GM18870 (cell line): Measurements from ENCODE around the gene TTLL1.

Experiments used
- ATAC-seq: cut with Tn5 transposase; IDR thresholded peaks from one replicate; pipeline ENCODE4 v1.9.1; 2021; ENCODE audit warnings: moderate library complexity; ENCODE audit not compliant: unreplicated experiment

Gene TTLL1

DNA sequence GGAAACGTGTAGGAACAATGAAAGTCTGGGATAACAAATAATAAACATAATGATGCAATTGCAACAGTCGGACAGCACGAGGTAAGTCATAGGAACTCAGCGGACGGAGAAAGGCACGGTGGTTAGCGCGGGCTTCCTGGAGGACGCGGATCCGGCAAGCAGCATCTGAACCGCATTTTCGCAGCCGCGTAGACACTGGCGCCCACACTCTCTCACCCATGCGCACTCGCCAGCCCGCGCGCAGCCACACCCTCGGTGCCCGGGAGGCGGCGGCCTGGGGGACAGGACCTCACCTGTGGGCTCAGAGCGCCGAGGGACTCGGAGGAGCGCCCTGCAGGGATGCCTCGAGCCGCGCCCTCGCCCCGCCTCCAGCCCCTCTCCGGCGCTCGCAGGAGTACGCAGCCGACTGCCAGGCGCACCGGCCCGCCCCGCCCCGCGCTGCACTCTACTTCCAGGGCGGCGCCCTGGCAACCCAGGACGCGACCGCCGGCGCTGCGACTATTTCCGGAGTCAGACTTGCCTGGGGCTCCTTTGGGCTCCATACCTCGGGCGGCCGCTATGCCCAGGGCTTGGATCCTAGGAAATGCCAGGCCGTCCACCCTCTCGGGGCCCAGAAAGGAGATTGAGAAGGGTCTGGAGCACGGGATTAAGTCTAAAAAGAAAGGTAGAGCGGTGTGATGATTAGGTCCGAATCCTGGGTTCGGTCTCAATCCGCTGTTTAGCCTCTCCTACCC, at the start of gene TTLL1:
Gene TTLL1 (minus strand): TSS at position 408 of the 734 bp plus-strand sequence. CDS start 13,805 bp downstream, outside the sequence.
- no peak for ATAC-seq

DNA sequence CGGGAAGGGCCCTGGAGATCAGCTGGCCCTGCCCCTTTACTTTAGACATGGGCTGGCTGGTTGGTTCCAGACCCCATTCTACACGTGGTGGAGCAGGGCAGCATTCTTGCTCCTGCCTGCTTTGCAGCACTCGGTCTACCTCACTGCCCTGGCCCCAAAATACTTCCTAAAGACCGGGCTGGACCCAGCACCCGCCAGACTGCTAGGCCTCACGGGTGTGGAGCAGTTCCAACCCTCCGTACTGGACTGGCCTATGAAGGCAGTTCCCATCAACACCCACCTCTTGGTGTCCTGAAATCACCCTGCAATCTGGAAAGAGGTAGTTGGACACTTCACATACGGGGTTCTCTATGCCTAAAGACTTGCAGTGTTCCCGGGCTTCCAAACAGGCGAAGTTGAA, 47.6 kb upstream of the TTLL1 start:
- ATAC-seq = no peak

DNA sequence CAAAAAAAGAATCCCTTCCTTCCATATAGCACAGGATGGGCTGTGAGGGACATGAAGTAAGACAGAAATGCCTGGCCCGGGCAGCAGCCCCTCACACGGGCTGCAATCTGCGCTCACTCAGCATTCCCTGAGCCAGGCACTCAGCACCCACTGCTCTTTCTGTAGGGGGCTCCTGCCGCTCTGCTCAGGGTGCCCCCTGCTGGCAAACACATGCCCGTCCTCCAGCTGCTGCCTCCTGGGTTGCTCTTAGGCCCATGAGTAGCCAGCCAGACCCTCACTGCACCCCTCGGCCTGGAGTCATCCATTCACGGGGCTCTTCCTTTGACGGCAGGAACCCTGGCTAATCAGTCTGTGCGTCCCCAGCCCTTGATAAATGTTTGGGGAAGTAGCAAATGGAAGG, 47.1 kb upstream of the TTLL1 start:
- no peak for ATAC-seq

DNA sequence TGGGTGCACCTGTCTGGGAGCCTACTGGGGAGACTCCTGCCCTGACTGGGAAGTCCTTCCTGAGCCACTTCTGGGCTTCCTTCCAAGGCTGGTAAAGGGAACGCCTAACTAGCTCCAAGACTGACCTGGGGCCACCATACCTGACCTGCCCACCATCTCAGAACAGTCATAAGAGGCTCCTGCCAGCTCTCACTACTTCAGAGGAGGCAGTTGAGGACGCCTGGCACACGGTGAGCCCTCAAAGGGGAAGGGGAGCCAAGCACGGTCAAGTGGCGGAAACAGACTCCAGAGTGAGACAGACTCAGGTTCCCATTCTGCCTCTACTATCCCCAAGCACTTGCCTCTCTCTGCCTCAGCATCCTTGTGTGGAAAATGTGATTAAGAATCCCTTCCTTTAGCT, 46.4 kb upstream of the TTLL1 start:
- ATAC-seq = no peak

DNA sequence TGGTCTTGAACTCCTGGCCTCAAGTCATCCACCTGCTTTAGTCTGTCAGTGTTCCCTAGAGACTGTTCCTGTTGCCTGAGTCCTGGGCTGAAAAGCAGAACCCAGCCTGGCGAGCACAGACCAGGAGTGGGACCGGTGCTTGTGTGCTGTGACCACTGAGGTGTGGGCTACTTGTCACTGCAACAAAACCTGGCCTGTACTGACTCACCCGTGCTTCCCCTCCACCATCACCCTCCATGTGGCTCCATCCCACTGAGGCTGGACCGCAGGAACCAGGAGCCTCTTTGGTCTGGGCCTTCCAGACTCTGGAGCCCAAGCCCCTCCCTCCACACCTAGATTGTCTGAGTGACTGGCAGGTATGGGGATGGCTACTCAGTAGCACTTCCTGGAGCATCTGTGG, 45.4 kb upstream of the TTLL1 start:
- no peak for ATAC-seq

DNA sequence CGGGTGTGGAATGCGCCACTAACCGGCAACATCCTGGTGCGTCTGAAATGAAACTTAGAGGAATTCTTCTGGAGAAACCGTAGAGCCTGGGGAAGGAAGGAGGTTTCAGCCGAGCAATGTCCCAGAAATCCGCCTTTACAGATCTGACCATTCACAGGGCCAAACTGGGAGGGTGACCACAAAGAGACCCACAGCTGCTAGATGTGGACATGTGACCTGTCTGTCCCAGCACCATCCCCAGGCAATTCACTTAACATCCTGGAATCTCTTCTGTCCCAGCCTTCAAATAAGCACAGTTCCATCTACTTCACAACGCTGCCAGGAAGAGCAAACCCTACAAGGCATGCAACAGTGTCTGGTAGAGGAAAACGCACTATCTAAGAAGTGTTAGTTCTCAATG, 44.2 kb upstream of the TTLL1 start:
- no peak for ATAC-seq

DNA sequence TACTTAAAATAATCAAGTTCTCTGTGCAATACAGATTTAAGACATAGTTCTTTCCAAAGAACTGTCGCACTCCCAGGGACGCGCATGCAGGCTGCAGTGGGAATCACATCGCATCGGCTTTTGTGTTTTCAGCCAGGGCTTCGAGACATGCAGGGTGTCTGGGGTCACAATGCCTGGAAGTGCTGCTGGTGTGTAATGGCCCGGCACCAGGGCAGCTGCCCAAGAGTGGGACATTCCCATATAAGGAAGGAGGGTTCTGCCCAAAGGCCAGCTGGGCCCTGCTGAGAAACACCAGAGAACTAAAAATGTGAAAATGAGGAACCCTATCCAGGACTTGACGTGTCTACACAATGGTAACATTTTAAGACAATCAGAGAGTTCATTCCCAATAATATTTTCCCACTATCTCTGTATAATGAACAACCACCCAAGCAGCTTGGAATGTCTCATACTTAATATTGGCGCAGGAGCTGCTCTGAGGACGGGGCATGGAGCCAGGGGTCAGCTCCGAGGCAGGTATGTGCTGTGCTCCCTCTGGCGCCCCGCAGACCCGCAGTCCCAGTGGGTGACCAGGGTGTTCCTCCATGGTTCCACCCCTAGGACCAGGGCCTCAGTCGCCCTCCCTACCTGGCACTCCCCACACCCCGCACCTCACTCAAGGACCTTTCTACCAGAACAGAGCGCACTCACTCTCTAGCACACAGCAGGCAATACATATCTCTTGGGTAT, 42.7 kb upstream of the TTLL1 start:
- ATAC-seq = no peak

DNA sequence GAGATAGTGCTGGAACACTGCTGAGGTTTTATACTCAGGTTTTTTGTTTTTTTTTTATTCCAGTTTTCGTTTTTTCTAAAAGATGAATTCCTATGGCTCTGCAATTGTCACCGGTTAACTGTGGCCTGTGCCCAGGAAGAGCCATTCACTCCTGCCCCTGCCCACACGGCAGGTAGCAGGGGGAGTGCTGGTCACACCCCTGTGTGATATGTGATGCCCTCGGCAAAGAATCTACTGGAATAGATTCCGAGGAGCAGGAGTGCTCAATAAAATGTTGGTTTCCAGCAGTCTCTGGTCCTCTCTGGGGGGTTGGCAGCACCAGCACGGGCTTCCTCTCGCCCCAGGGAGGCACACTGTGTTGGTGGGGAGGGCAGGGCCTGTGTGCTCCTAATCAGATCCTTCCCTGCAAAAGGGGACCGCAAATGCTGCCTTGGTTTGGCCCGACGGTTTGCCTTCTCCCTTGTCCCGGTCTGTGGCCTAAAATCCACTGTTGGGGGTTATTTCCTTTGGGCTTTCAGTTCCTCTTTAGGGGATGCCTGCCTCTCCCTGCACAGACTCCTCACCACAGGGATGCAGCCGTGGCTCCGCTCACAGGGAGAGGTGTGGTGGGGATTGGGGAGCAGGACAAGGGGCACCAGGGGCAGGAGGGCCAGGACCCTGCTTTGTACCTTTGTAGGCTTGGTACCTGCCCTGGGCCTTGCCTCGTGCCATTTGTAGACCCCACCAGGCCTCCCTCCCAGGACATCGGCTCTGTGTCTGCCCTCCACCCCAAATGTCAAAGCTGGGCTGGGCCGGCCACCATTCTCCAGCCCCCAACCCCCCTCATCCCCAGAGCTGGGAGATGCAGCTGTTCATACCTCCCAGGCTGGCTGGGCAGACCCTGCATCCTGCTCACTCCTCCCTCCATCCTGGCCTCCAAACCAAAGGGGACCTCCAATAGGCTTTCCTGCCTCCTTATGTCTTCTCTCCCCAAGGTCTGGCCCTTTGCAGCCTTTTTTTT, 40.5 kb upstream of the TTLL1 start:
- no peak for ATAC-seq

DNA sequence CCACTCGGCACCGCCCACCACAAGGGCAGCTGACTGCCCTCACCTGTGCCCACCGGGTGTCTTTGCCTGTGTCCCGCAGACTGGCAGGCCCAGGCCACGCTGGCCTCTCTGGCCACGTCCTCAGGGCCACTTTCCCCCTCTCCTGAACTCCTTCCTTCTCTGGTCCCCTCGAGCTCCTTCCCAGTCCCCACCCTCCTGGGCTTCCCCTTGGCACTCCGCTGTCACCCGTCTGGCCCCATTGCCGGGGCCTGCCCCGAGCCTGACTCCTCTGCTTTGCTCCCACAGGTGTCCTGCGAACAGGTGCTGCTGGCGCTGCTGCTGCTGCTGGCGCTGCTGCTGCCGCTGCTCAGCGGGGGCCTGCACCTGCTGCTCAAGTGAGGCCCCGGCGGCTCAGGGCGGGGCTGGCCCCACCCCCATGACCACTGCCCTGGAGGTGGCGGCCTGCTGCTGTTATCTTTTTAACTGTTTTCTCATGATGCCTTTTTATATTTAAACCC, 39.8 kb upstream of the TTLL1 start:
- ATAC-seq = no peak

DNA sequence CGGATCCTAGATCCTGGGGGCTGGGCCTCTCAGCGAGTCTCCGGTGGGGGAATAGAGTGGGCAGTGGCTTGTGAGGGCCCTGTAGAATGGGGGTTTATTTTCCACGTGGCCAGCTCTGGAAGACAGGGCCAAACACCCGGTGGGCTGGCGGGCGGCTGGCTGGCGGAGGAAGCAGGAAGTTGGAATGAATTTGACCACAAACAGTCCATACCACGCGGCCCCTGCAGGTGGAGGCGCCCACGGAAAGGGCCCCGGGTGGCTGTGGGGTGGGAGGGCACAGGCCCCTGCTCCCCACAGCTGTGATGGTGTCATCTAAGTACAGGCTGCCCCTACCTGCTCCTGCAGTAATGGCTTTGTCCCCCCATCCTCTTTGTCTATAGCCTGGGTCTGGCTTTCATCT, 38.9 kb upstream of the TTLL1 start:
- no peak for ATAC-seq

DNA sequence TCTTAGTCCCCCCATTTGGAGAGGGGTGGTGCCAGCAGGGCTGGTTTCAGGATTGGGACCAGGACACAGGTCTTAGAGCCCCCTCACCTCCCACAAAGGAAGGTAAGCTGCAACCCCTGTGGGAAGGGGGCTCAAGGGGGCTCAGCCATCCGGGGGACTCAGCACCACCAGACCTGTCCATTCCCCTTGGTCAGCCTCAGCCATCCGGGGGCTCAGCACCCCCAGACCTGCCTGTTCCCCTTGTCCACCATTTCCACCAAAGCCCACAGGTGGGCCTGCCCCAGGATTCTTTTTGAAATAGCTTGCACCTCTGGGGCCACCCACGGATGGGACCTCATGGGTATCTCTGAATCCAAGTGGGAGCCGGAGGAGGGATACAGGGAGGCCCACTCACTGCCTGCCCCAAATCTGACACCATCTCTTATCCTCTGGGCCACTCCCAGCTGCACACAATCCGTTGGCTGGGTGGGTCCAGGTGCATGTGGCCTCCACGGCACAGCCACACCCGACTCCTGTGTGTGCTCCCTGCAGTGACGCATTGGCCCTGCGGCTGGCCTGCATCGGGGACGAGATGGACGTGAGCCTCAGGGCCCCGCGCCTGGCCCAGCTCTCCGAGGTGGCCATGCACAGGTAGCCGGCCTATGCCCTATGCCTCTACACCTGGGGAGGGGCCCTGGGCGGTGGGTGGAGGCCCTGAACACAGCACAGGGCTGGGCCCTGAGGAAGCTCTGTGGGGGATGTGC, 38.1 kb upstream of the TTLL1 start:
- no peak for ATAC-seq

DNA sequence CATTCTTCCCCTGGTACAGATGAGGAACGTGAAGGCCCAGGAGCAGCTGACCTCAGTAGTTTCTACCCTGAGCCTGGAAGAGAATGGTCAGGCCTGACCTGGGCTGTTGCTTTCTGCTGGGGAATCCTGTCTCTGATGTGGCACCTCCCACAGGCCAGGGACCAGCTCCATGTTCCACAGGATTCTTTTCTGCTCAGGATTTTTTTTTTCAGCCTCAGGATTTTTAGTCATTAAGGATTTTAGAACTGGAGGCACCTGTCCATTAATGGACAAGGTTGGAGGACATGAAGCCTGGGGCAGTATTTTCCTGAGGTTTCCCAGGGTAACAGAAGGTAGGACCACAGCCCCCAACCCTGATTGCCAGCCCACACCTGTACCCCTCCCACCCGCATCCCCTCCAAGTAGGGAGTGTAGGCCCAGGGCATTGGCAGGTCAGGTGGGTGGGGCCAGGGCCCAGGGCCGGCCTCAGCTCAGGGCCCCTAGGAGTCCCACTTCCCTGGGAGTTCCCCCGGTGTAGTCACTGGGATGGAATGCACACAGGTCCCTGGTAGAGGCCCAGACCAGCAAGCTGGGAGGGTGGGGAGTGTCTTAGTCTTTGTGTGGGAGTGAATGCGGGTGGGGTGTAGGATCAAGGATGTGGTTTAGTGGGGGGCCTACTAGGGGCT, 37.4 kb upstream of the TTLL1 start:
- ATAC-seq = no peak

DNA sequence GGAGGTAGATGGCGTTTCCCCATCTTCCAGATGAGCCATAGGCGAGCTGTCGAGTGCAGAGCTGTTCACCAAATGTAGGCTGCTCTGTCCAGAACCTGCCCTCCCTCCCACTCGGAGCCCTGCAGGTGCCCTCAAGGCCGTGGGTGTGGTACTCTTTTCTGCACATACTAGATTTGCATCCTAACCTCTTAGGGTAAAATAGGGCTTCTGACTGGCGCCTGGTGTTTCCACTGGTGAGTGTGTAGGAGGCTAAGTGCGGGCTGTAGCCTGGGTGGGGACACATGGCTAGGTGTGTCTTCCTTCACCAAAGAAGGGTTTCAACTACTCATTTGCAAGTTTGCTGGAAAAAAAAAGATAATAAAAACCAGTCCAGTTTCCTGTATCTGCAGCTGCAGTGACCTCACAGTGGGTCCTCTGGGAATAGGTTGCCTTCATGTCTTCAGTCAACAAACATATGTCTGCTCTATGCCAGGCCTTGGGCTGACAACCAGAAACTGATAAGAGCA, 29.8 kb upstream of the TTLL1 start:
- ATAC-seq = no peak

DNA sequence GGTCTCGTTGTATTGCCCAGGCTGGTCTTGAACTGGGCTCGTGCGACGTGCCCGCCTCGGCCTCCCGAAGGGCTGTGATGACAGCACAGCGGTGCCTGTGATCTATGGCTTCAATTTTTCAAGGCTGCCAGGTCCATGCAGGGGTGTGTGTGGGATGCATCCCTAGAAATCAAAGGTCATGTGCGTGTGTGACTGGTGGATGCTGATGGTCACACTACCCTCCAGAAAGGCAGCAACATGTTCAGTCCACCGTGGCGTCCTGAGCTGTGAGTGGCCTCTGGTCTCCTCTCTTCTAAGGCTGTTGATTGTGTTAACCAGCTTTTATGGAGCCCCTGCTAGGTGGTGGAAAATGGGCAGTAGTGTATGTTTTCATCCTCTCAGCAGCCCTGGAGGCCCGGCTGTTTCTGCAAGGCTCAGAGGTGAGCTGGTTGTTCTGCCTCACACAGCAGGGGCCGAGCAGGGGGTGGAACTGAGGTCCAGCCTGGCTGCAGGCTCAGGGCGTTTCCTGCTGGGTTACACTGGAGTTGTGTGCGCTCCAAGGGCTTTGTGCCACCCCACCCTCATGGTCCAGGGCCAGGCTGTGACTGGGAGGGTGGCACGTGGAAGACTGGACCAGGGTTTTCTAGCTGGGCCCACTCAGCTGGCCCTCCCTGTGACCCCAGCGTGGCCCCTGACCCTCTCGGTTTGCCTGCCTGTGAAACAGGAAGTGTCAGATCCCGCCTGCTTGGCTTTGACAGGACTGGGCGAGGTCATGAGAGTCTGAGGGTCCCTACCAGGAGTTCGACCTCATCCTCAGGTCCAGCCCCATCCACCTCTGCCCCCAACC, 29.0 kb upstream of the TTLL1 start:
- no peak for ATAC-seq

DNA sequence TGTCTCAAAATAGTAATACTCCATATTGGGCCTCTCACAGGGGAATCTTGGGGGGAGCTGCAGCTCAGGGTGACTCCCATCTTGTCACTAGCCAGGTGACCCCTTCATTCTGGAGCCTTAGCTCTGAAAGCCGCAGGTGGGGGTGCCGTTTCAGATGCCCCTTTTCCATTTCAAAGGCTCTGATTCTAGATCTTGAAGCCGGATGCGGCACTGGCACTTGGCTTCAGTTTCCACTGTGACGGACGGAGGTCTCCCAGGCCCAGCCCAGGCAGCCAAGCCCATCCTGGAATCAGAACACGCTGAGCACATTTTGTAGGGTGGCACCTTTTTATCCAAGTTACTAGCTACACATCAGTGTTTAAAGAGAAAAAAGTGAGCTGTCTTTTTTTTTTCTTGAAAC, 27.7 kb upstream of the TTLL1 start:
- no peak for ATAC-seq

DNA sequence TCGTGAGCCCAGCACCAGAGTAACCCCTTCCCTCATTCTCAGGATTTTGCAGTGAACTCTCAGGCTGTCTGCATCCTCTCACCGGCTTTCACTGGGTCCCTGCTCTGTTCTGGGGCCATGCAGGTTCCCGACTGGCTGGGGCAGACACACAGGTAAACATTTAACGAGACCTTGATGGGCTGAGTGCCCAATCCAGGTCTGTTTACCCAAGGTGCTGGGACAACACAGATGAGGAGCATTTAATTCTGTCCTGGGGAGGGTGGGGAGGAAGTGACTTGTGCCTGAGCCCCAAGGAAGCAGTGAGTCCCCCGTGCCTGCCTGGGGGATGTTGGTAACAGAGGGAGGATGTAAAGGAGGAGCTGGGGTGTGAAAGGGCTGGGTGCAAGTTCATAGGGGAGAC, 25.8 kb upstream of the TTLL1 start:
- ATAC-seq = no peak

DNA sequence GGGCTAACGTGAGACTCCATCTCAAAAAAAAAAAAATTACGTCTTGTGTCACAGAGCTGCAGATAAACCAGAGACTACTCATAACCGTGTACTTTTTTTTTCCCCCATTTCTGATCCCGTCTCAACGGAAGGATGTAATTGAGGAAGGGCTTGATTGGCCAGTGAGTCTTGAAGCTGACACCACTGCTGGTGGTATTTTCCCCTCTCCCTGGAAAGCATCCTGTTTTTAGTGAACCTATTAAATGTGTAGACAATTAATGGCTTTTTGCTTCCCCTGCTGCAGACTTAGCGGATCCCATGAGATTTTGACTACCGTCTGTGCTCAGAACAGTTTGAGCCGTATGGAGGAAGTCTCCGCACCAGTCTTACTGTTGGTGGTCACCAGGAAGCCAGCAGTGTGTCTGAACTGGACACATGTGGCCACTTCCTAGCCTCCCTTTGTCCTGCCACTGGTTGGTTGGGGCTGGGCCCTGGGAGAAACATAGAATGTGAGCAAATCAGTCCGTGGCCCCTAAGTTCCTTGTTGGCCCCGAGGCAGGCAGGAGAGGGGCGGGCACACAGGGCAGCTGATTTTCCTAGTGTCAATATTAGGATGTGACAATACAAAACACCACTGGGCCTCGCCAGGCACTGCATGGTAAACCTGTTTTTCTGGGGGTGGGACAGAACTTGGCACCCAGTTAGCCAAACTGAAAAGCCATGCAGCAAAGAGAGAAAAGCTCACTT, 24.5 kb upstream of the TTLL1 start:
- ATAC-seq = no peak

DNA sequence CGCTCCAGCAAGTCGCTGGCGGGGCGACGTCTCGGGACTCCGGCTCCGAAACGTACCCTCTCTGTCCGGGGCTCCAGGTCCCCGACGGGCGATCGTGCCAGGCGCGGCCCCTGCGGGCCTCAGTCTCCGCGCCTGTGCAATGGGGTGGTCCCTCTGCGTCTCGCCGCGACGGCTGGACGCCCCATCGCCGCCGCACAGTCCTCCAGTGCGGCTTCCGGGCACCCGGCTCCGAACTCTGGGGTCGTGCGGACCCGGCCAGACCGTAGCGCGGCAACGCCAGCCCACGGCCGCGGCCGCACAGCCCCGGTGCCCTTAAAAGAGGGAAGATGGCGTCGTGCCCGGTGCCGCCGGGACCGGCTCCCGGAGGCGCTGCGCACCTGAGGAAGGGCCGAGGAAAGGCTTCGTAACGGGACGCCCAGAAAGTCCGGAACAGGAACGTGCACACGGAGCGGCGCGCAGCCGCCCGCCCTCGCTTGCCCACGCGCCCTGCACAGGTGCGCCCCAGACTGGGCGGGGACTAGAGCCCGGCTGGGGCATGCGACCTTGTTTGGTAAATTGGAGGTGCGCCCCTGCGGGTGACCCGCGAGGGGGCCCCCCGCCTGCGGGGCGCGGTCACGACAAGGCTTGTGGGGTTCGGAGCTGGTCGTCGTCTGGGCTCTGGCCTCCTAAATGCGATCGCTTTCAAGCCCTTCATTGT, 21.9 kb upstream of the TTLL1 start:
- ATAC-seq = no peak
